Activated T-helper 1 cell treated with anti-CD3 and anti-CD28 coated beads, Interleukin-12 subunit alpha, Interleukin-12 subunit beta, Interleukin-2, Interleukin-4 antibody, amounts not matched to agents 30 ng/mL and 10 ng/mL and 1 ng/mL, durations not matched to agents 14 hours and 24 hours and 36 hours (primary cell): Measurements from ENCODE around the gene SLC5A1. TPM values are rescaled to one million over a fixed set of nuclear protein-coding genes. Genes with fewer than 3 reads are reported as not detected.
"Not testable (repeated sequence)": the region's sequence is repeated elsewhere in the genome, so short reads cannot be mapped to it uniquely, and the experiment has no call there.

Experiments used
- DNase-seq: peaks from one replicate; pipeline ENCODE4 v3.0.0; 2021; ENCODE audit warnings: low spot score
- H3K27ac Mint-ChIP-seq: one replicate; pipeline ENCODE4 v1.8.0; 2021; ENCODE audit warnings: mild to moderate bottlenecking, mixed read lengths
- H3K27me3 Mint-ChIP-seq: one replicate; pipeline ENCODE4 v1.8.0; 2022; ENCODE audit warnings: mild to moderate bottlenecking, moderate library complexity, mixed read lengths; ENCODE audit not compliant: insufficient read depth
- H3K36me3 Mint-ChIP-seq: one replicate; pipeline ENCODE4 v1.8.0; 2021; ENCODE audit warnings: low read depth, mixed read lengths
- H3K4me1 Mint-ChIP-seq: one replicate; pipeline ENCODE4 v1.8.0; 2021; ENCODE audit warnings: low read depth, mixed read lengths
- H3K4me3 Mint-ChIP-seq: one replicate; pipeline ENCODE4 v1.8.0; 2021; ENCODE audit warnings: mild to moderate bottlenecking, moderate library complexity, mixed read lengths
- H3K9me3 Mint-ChIP-seq: one replicate; pipeline ENCODE4 v1.8.0; 2021; ENCODE audit warnings: mixed read lengths
- intact Hi-C: fragments of 100-400 bp; cut with micrococcal nuclease; formaldehyde crosslinking; loops from one replicate; pipeline ENCODE4 v1.15.1; 2024
- total RNA-seq: library from RNA; stranded (reverse); gene quantifications from 2 replicates; pipeline ENCODE4 v1.2.3, GENCODE V29; 2022

SLC5A1 gene
- total RNA-seq, 1 donor from 2014 or later, result not detected

- DNase-seq, H3K36me3 Mint-ChIP-seq, H3K27ac Mint-ChIP-seq, H3K27me3 Mint-ChIP-seq, H3K4me3 Mint-ChIP-seq, H3K9me3 Mint-ChIP-seq: not testable (repeated sequence)
- peaks cover 66% of the 10 kb centered on the region for H3K4me1 Mint-ChIP-seq
- intact Hi-C loops, result loop anchor here (5.0 kb wide), 2 partner anchors 163 to 313 kb away; no protein-coding TSS in a partner anchor
Measured at GRCh38 chr22:32140688-32141087, 97.6 kb downstream of the SLC5A1 start.

GRCh38 chr22:32142600-32142999 is 99.5 kb downstream of the SLC5A1 start:
- peak; percentile 19 for DNase-seq
- no peaks in the 10 kb centered on the region for H3K27me3 Mint-ChIP-seq
- peaks cover 7% of the 10 kb centered on the region for H3K9me3 Mint-ChIP-seq
- peaks cover 3% of the 10 kb centered on the region for H3K36me3 Mint-ChIP-seq
- peak overlapping the region; percentile 95 for H3K27ac Mint-ChIP-seq
- peak overlapping the region; percentile 27 for H3K4me3 Mint-ChIP-seq
- H3K4me1 Mint-ChIP-seq, result peaks cover 50% of the 10 kb centered on the region
- intact Hi-C loops, result loop anchor here (1.0 to 5.0 kb wide), 4 partner anchors 65 to 315 kb away; no protein-coding TSS in a partner anchor

- Mint-ChIP-seq H3K27me3 (peaks cover 2% of the 10 kb centered on the region), H3K4me1 (peaks cover 41% of the 10 kb centered on the region), H3K27ac (peak overlapping the region; percentile 18), H3K4me3 (peak overlapping the region; percentile 4), H3K36me3 (peaks cover 3% of the 10 kb centered on the region), H3K9me3 (peaks cover 8% of the 10 kb centered on the region)
- intact Hi-C loops, result loop anchor here (5.0 kb wide), 2 partner anchors 167 to 317 kb away; no protein-coding TSS in a partner anchor
- no peak for DNase-seq
Measured at GRCh38 chr22:32144496-32145274, 101.6 kb downstream of the SLC5A1 start.

- H3K9me3 Mint-ChIP-seq, H3K4me3 Mint-ChIP-seq, H3K27me3 Mint-ChIP-seq, DNase-seq, H3K36me3 Mint-ChIP-seq, H3K27ac Mint-ChIP-seq, intact Hi-C loops: not testable (repeated sequence)
- H3K4me1 Mint-ChIP-seq, result peaks cover 53% of the 10 kb centered on the region
Measured at GRCh38 chr22:32147128-32147527, 104.1 kb downstream of the SLC5A1 start.

GRCh38 chr22:32148372-32148771 is 105.3 kb downstream of the SLC5A1 start:
- H3K9me3 Mint-ChIP-seq, DNase-seq, H3K27ac Mint-ChIP-seq, H3K36me3 Mint-ChIP-seq, H3K27me3 Mint-ChIP-seq, H3K4me3 Mint-ChIP-seq, intact Hi-C loops: not testable (repeated sequence)
- peaks cover 52% of the 10 kb centered on the region for H3K4me1 Mint-ChIP-seq

- peaks cover 43% of the 10 kb centered on the region for H3K4me1 Mint-ChIP-seq
- H3K27ac Mint-ChIP-seq, result peak overlapping the region; percentile 41
- H3K4me3 Mint-ChIP-seq, DNase-seq, H3K36me3 Mint-ChIP-seq, intact Hi-C loops, H3K9me3 Mint-ChIP-seq, H3K27me3 Mint-ChIP-seq: not testable (repeated sequence)
Measured at GRCh38 chr22:32150647-32151046, 107.6 kb downstream of the SLC5A1 start.

GRCh38 chr22:32151641-32152040 is 108.6 kb downstream of the SLC5A1 start:
- H3K9me3 Mint-ChIP-seq, intact Hi-C loops, H3K36me3 Mint-ChIP-seq, H3K27ac Mint-ChIP-seq, DNase-seq, H3K4me3 Mint-ChIP-seq: not testable (repeated sequence)
- Mint-ChIP-seq H3K4me1 (peaks cover 43% of the 10 kb centered on the region), H3K27me3 (peaks cover 14% of the 10 kb centered on the region)

GRCh38 chr22:32154727-32155126 is 111.7 kb downstream of the SLC5A1 start:
- H3K27ac Mint-ChIP-seq, DNase-seq, H3K36me3 Mint-ChIP-seq, intact Hi-C loops, H3K4me3 Mint-ChIP-seq, H3K9me3 Mint-ChIP-seq: not testable (repeated sequence)
- H3K27me3 Mint-ChIP-seq, result peaks cover 19% of the 10 kb centered on the region
- peaks cover 38% of the 10 kb centered on the region for H3K4me1 Mint-ChIP-seq

GRCh38 chr22:32157632-32158031 is 114.6 kb downstream of the SLC5A1 start:
- H3K27ac Mint-ChIP-seq, intact Hi-C loops, H3K9me3 Mint-ChIP-seq, H3K4me3 Mint-ChIP-seq, DNase-seq, H3K36me3 Mint-ChIP-seq: not testable (repeated sequence)
- H3K4me1 Mint-ChIP-seq, result peaks cover 16% of the 10 kb centered on the region
- peaks cover 23% of the 10 kb centered on the region for H3K27me3 Mint-ChIP-seq

GRCh38 chr22:32158712-32159533 is 115.9 kb downstream of the SLC5A1 start, which contains the start of gene C22orf42:
Gene C22orf42 (minus strand): TSS chr22:32159303. CDS start chr22:32159215, 88 bp downstream.
- Mint-ChIP-seq H3K4me3 (no peak within 1 kb of the TSS), H3K27me3 (peaks cover 34% of the 10 kb centered on the region), H3K4me1 (peaks cover 8% of the 10 kb centered on the region), H3K9me3 (no peaks in the 10 kb centered on the region), H3K27ac (no peak within 1 kb of the TSS), H3K36me3 (no peaks in the 10 kb centered on the region)
- no peak for DNase-seq
- intact Hi-C loops, result no loop called here

GRCh38 chr22:32160411-32160810 is 117.3 kb downstream of the SLC5A1 start:
- H3K36me3 Mint-ChIP-seq, H3K4me1 Mint-ChIP-seq, H3K9me3 Mint-ChIP-seq, H3K4me3 Mint-ChIP-seq, H3K27ac Mint-ChIP-seq, DNase-seq, intact Hi-C loops: not testable (repeated sequence)
- H3K27me3 Mint-ChIP-seq, result peaks cover 30% of the 10 kb centered on the region
